A549 (cell line): ENCODE data around the gene JAKMIP1. TPM values are rescaled to one million over a fixed set of nuclear protein-coding genes. Genes with fewer than 3 reads are reported as not detected.

Source experiments
- ATAC-seq, 2 experiments: fragments of 200-7000 bp in 1 of 2; fragments of >200 bp in 1 of 2; cut with Nextera tagmentation in 1 of 2; cut with Tn5 transposase in 1 of 2; 3 replicates each; pipeline versions ENCODE4 v1.8.0 to v1.9.1; 2018 to 2020; ENCODE audit warnings: mild to moderate bottlenecking in 1 of 2, moderate library complexity in 1 of 2
- CTCF ChIA-PET: fragments of 300-600 bp; sonication (Branson Sonifier 250); formaldehyde crosslinking; extraction: SDS; loops from one replicate; lab custom pipeline; 2021; ENCODE audit warnings: antibody characterized with exemption, inconsistent platforms; lab: Yijun Ruan, JAX
- POLR2A ChIA-PET: fragments of 350-600 bp; formaldehyde crosslinking; extraction: SDS; loops from one replicate; lab custom pipeline; 2021; ENCODE audit warnings: antibody characterized with exemption, inconsistent platforms; lab: Yijun Ruan, JAX
- DNase-seq, 2 experiments: peaks; one replicate each; pipeline versions ENCODE4 v3.0.0 to v3.0.0-alpha.2; 2011 to 2016; ENCODE audit warnings: low read depth in 1 of 2, low spot score in 1 of 2
- FAIRE-seq: peaks from 2 replicates; lab custom pipeline; 2011; peaks lifted over from hg19 to GRCh38; lab: Jason Lieb, UNC
- H3K27ac ChIP-seq, 2 experiments: fragments of >200 bp; sonication (Bioruptor Twin); formaldehyde crosslinking; 3 replicates each; pipeline ENCODE4 v1.5.1; 2016 to 2017
- H3K4me1 ChIP-seq: fragments of >200 bp; sonication (Bioruptor Twin); formaldehyde crosslinking; 3 replicates; pipeline ENCODE4 v1.6.1; 2016
- H3K4me2 ChIP-seq: fragments of >200 bp; sonication (Bioruptor Twin); formaldehyde crosslinking; 3 replicates; pipeline ENCODE4 v1.6.1; 2016
- H3K4me3 ChIP-seq: fragments of >200 bp; sonication (Bioruptor Twin); formaldehyde crosslinking; 3 replicates; pipeline ENCODE4 v1.5.1; 2016
- H3K9me3 ChIP-seq: fragments of >200 bp; sonication (Bioruptor Twin); formaldehyde crosslinking; 3 replicates; pipeline ENCODE4 v1.6.1; 2016
- EP300 ChIP-seq, 2 experiments: fragments of >200 bp; sonication (Bioruptor Twin); formaldehyde crosslinking; IDR thresholded peaks; 2 replicates in 1 of 2; 3 replicates in 1 of 2; pipeline ENCODE4 v1.6.1; 2016 to 2017
- ESRRA ChIP-seq: fragments of 150-350 bp; IDR thresholded peaks from 2 replicates; pipeline ENCODE4 v1.6.1; 2014; ENCODE audit warnings: mild to moderate bottlenecking, low read length, borderline replicate concordance
- HDAC2 ChIP-seq: fragments of 200-600 bp; sonication (generic); IDR thresholded peaks from 2 replicates; pipeline ENCODE4 v1.6.1; 2016
- HOXA7 ChIP-seq: fragments of 250-450 bp; sonication (Bioruptor Pico); IDR thresholded peaks from 2 replicates; pipeline ENCODE4 v1.5.0; 2020; ENCODE audit warnings: mild to moderate bottlenecking, moderate library complexity
- NFE2L2 ChIP-seq: fragments of 150-350 bp; conservative IDR thresholded peaks from 2 replicates; pipeline ENCODE4 v1.6.1; 2014; ENCODE audit warnings: low read length
- NR3C1 ChIP-seq: fragments of >200 bp; sonication (Bioruptor Twin); formaldehyde crosslinking; IDR thresholded peaks from 3 replicates; pipeline ENCODE4 v1.6.1; 2017
- POLR2A ChIP-seq: IDR thresholded peaks from 2 replicates; pipeline ENCODE4 v1.6.1; 2012; ENCODE audit warnings: mild to moderate bottlenecking, low read length
- RNF2 ChIP-seq: fragments of 200-600 bp; sonication (generic); IDR thresholded peaks from 2 replicates; pipeline ENCODE4 v1.6.1; 2016; ENCODE audit warnings: low read depth, mild to moderate bottlenecking, antibody characterized with exemption, moderate library complexity, borderline replicate concordance
- SREBF2 ChIP-seq: fragments of 450-650 bp; IDR thresholded peaks from 2 replicates; pipeline ENCODE4 v1.6.1; 2014; ENCODE audit warnings: mild to moderate bottlenecking, moderate library complexity
- TP53 ChIP-seq: fragments of 250-450 bp; sonication (Bioruptor Pico); IDR thresholded peaks from 2 replicates; pipeline ENCODE4 v1.5.0; 2021; ENCODE audit warnings: mild to moderate bottlenecking, moderate library complexity
- ZFP36 ChIP-seq: fragments of 450-650 bp; IDR thresholded peaks from 2 replicates; pipeline ENCODE4 v1.6.1; 2014; ENCODE audit warnings: borderline replicate concordance; ENCODE audit not compliant: partially characterized antibody
- WGBS: methylation state at CpG from one replicate; pipeline ENCODE4 v1.1.6; 2017; ENCODE audit errors: missing lambda C conversion rate; 5-methylcytosine and 5-hydroxymethylcytosine counted together
- polyA plus RNA-seq, 4 experiments: library from polyadenylated mRNA; depleted of rRNA in 3 of 4; stranded (reverse); fragments of >200 nt; fragmentation: RNase III in 1 of 4; extraction: RNeasy Plus Mini Kit Qiagen cat#74134 plus additional on column Dnase treatment in 1 of 4; gene quantifications; 2 replicates in 3 of 4; 3 replicates in 1 of 4; pipeline ENCODE4 v1.2.3, GENCODE V29; 2011 to 2017
- TF ChIP-seq, protein P1 (sequence below): fragments of 150-350 bp; IDR thresholded peaks from 2 replicates; pipeline ENCODE4 v1.6.1; 2014; ENCODE audit warnings: low read depth, mild to moderate bottlenecking, low read length
- TF ChIP-seq, protein P2 (sequence below): fragments of 250-450 bp; sonication (Bioruptor Pico); IDR thresholded peaks from 2 replicates; pipeline ENCODE4 v1.5.0; 2020; ENCODE audit warnings: low read depth, mild to moderate bottlenecking, moderate library complexity
- TF ChIP-seq, protein P3 (sequence below): fragments of >200 bp; sonication (Bioruptor Twin); formaldehyde crosslinking; IDR thresholded peaks from 3 replicates; pipeline ENCODE4 v1.5.1; 2016
- TF ChIP-seq, protein P4 (sequence below): fragments of 250-450 bp; sonication (Bioruptor Pico); IDR thresholded peaks from 2 replicates; pipeline ENCODE4 v1.5.0; 2021; ENCODE audit warnings: mild to moderate bottlenecking, moderate library complexity, borderline replicate concordance
- TF ChIP-seq, protein P5 (sequence below): fragments of 450-650 bp; IDR thresholded peaks from 2 replicates; pipeline ENCODE4 v1.6.1; 2014; ENCODE audit warnings: antibody characterized with exemption

JAKMIP1 gene
- polyA plus RNA-seq, 2 of the 4 experiments (the other 2 are of a cell fraction) = not detected

DNA sequence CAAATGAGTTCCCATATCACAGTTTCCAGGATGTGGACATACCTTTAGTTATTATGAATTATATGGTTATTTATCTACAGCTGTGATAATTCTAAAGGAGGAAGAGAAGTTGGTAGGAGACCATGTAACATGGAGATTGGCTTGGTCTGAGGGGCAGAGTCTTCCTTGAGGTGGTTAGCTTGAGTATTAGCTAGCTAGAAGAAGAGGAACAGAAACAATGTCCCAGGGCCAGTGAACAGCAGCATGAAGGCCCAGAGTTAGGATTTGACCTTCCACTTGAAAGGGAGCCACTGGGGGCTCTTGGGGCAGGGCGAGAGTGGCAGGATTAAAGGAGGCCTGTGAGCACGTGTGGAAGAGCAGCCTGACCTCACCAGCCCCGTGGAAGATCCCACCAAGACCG, 5.6 kb upstream of the JAKMIP1 start:
- DNase-seq = no peak
- POLR2A ChIA-PET = no interaction called here
- ATAC-seq = no peak
- no peaks in the 10 kb centered on the region; the same call in 2 of the 3 replicates for H3K9me3 ChIP-seq
- no peak overlapping the region for H3K4me3 ChIP-seq
- TF ChIP-seq SREBF2 (no peak), TP53 (no peak), RNF2 (no peak), EP300 (IDR thresholded peaks at IDR 0.05) (no peak), NFE2L2 (no peak), NR3C1 (no peak)
- TF ChIP-seq, protein P1, sequence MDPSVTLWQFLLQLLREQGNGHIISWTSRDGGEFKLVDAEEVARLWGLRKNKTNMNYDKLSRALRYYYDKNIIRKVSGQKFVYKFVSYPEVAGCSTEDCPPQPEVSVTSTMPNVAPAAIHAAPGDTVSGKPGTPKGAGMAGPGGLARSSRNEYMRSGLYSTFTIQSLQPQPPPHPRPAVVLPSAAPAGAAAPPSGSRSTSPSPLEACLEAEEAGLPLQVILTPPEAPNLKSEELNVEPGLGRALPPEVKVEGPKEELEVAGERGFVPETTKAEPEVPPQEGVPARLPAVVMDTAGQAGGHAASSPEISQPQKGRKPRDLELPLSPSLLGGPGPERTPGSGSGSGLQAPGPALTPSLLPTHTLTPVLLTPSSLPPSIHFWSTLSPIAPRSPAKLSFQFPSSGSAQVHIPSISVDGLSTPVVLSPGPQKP = no peak
- TF ChIP-seq, all 56 proteins: peak for 0
- H3K27ac ChIP-seq = no peak overlapping the region
- no peak overlapping the region for H3K4me2 ChIP-seq
- no peaks in the 10 kb centered on the region for H3K4me1 ChIP-seq
- WGBS = 42% methylated on average over 3 of the region's 4 CpGs
- FAIRE-seq = no peak
- CTCF ChIA-PET = interaction anchor here (1.4 kb wide), 1 partner anchor 208 kb away, joined by 4 read pairs; no protein-coding TSS in a partner anchor

DNA sequence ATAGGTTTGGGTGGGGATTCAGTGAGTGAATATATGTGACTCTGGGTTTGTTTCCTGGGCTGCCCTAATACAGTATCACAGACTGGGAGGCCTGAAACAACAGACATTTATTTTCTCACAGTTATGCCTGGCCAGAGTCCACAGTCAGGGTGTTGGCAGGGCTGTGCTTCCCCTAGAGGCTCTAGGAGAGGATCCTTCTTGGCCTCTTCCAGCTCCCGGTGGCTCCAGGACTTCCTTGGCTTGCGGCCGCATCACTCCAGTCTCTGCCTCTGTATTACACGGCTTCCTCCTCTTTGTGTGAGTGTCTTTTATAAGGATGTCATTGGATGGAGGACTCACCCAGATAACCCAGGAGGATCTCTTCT, 5.2 kb upstream of the JAKMIP1 start:
- POLR2A ChIA-PET = no interaction called here
- Histone ChIP-seq H3K4me1 (0 out of 3 replicates have a peak, but pooled peaks cover 4% of the 10 kb centered on the region), H3K9me3 (no peaks in the 10 kb centered on the region; the same call in 2 of the 3 replicates), H3K4me3 (no peak overlapping the region), H3K27ac (no peak overlapping the region)
- TF ChIP-seq, protein P2, sequence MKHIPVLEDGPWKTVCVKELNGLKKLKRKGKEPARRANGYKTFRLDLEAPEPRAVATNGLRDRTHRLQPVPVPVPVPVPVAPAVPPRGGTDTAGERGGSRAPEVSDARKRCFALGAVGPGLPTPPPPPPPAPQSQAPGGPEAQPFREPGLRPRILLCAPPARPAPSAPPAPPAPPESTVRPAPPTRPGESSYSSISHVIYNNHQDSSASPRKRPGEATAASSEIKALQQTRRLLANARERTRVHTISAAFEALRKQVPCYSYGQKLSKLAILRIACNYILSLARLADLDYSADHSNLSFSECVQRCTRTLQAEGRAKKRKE = no peak
- TF ChIP-seq, protein P3, sequence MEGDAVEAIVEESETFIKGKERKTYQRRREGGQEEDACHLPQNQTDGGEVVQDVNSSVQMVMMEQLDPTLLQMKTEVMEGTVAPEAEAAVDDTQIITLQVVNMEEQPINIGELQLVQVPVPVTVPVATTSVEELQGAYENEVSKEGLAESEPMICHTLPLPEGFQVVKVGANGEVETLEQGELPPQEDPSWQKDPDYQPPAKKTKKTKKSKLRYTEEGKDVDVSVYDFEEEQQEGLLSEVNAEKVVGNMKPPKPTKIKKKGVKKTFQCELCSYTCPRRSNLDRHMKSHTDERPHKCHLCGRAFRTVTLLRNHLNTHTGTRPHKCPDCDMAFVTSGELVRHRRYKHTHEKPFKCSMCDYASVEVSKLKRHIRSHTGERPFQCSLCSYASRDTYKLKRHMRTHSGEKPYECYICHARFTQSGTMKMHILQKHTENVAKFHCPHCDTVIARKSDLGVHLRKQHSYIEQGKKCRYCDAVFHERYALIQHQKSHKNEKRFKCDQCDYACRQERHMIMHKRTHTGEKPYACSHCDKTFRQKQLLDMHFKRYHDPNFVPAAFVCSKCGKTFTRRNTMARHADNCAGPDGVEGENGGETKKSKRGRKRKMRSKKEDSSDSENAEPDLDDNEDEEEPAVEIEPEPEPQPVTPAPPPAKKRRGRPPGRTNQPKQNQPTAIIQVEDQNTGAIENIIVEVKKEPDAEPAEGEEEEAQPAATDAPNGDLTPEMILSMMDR = no peak
- TF ChIP-seq, protein P4, sequence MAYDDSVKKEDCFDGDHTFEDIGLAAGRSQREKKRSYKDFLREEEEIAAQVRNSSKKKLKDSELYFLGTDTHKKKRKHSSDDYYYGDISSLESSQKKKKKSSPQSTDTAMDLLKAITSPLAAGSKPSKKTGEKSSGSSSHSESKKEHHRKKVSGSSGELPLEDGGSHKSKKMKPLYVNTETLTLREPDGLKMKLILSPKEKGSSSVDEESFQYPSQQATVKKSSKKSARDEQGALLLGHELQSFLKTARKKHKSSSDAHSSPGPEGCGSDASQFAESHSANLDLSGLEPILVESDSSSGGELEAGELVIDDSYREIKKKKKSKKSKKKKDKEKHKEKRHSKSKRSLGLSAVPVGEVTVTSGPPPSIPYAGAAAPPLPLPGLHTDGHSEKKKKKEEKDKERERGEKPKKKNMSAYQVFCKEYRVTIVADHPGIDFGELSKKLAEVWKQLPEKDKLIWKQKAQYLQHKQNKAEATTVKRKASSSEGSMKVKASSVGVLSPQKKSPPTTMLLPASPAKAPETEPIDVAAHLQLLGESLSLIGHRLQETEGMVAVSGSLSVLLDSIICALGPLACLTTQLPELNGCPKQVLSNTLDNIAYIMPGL (CRISPR knock-in tag) = no peak
- TF ChIP-seq POLR2A (no peak), HDAC2 (no peak), ESRRA (no peak), HOXA7 (CRISPR knock-in tag) (no peak)
- TF ChIP-seq, protein P5, sequence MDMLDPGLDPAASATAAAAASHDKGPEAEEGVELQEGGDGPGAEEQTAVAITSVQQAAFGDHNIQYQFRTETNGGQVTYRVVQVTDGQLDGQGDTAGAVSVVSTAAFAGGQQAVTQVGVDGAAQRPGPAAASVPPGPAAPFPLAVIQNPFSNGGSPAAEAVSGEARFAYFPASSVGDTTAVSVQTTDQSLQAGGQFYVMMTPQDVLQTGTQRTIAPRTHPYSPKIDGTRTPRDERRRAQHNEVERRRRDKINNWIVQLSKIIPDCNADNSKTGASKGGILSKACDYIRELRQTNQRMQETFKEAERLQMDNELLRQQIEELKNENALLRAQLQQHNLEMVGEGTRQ = no peak
- TF ChIP-seq, all 56 proteins: peak for 0
- no peak for ATAC-seq
- WGBS = 61% methylated on average over 4 of the region's 4 CpGs
- FAIRE-seq = no peak
- no peak for DNase-seq
- H3K4me2 ChIP-seq = no peak overlapping the region
- CTCF ChIA-PET = interaction anchor here (1.1 to 1.4 kb wide), 2 partner anchors 45 to 208 kb away, joined by 4 to 7 read pairs; no protein-coding TSS in a partner anchor

DNA sequence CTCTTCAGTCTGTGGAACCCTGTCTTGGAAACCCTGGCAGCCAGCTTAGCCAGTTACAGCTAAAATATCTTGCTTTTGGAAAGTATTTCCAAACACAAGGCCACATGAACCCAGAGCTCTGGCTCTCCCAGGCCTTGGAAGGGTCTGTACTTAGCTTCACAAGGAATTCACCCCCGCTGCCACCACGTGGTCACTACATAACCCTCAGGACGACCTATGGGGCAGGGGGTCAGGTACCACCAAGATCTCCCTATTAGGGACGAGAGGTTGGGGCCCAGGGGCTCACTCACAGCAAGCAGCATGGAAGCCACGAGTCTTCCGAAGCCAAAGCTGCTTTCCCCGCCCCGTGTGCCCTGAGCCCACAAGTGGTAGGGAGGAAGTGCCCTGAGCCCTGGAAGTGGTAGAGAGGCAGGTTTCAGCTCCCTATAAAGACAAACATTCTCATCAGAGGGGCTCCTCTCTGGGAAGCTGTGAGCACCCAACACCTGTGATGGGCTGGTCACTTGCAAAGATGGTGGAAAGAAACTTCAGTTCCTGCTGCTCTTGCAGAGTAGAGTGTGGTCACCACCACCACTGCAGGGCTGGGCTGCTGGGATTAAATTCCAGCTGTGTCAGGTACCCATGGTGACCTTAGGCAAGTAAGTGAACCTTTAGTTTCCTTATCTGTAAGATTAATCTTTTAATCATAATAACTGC, 4.7 kb upstream of the JAKMIP1 start:
- DNase-seq = no peak
- POLR2A ChIA-PET = no interaction called here
- no peak for FAIRE-seq
- no peaks in the 10 kb centered on the region; the same call in 2 of the 3 replicates for H3K9me3 ChIP-seq
- 71% methylated on average over 4 of the region's 8 CpGs for WGBS
- TF ChIP-seq ZFP36 = no peak
- no peak overlapping the region for H3K4me3 ChIP-seq
- H3K4me2 ChIP-seq = no peak overlapping the region
- no peak for ATAC-seq
- no peak overlapping the region for H3K27ac ChIP-seq
- H3K4me1 ChIP-seq = peaks cover 4% of the 10 kb centered on the region; the same call in 1 of the 3 replicates
- CTCF ChIA-PET = interaction anchor here (1.1 to 1.4 kb wide), 2 partner anchors 45 to 207 kb away, joined by 4 to 7 read pairs; no protein-coding TSS in a partner anchor
